Muscle of back (tissue), 11 donors: ENCODE data around the gene KSR2. TPM values are rescaled to one million over a fixed set of nuclear protein-coding genes. Genes with fewer than 3 reads are reported as not detected.
"Not testable (repeated sequence)": the region's sequence is repeated elsewhere in the genome, so short reads cannot be mapped to it uniquely, and the experiment has no call there.

Experiments
- DNase-seq, 3 donors: peaks; one replicate each; pipeline versions ENCODE4 v3.0.0 to v3.0.0-alpha.2; 2013
- polyA plus RNA-seq, 10 donors: library from polyadenylated mRNA; unstranded; fragments of 120-200 nt; gene quantifications; one replicate each; pipeline ENCODE4 v1.2.1, GENCODE V29; 2013; ENCODE audit not compliant: insufficient read length in 10 of 10

KSR2 gene
- polyA plus RNA-seq, 10 donors, result 0.01 to 0.04 (median 0.01) TPM; not detected in 5

- DNase-seq, result no peak
Observed at GRCh38 chr12:117761528-117762100, 207.2 kb downstream of the KSR2 start.

DNA sequence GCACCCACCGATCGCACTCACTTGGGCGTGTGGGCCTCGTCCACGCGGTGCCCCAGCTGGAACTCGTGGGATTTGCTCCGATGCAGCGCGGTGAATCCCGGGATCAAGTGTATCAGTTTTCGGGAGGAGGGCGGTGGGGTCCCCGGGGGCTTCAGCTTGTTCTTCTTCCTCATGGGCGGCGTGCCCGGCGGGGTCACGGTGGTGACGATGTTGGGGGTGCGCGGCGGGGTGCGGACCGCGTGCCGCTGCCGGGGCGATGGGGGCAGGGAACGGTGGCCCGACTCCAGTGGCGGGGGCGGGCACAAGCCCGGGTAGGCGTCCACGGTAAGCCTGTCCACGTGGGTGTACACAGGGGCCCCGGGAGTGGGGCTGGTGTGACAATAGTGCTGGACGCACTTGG lies 207.8 kb downstream of the KSR2 start:
- DNase-seq, result no peak

DNA sequence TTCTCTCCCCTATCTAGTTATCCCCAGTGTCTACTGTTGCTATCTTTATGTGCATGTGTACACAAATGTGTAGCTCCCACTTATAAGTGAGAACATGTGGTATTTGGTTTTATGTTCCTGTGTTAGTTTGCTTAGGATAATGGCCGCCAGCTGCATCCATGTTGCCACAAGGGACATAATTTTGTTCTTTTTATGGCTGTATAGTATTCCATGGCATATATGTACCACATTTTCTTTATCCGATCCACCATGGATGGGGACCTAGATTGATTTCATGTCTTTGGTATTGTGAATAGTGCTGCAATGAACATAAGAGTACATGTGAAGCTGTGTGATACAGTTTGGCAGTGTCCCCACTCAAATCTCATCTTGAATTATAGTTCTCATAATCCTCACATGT lies 218.1 kb downstream of the KSR2 start:
- DNase-seq, result no peak

DNA sequence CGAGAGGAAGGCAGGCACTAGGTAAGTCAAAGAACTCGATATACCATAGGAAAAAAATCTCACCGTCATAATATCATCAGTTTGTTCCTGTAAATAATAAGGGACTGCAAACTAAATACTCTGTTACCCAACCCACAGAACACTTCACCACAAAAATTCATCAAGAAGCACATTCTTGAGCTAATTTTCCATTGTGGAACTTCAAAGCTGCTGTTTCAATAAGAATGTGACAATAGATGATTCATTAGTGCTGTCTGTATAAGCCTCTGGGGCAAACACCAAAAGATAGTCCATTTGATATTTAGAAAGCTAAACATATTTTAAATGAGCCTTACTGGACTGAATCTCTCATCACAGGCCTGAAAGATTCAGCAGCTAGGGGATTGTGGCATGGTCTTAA lies 219.4 kb downstream of the KSR2 start:
- no peak for DNase-seq

DNA sequence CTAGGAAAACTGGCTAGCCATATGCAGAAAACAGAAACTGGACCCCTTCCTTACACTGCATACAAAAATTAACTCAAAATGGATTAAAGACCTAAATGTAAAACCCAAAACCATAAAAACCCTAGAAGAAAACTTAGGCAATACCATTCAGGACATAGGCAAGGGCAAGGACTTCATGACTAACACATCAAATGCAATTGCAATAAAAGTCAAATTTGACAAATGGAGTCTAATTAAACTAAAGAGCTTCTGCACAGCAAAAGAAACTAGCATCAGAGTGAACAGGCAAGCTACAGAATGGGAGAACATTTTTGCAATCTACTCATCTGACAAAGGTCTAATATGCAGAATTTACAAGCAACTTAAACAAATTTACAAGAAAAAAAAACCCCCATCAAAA lies 222.4 kb downstream of the KSR2 start:
- not testable (repeated sequence) for DNase-seq

DNA sequence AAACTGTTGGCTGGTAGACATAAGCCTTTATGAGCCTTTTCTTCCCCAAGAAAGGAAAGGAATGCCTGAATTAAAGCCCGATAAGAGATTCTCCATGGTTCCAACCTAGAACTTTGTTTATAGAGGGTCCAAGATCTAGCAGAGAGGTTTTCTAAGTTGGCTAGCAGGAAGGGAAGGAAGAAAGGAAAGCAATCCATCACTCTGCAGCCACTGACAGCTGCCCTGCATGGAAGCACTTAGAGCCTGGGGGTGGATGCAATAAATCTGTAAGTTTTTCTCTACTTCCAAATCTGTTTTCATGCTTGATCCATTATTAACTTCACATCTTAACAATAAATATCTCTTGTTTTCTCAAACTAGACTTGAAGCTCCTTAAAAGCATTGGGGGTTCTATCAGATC lies 224.4 kb downstream of the KSR2 start:
- DNase-seq, result no peak

DNA sequence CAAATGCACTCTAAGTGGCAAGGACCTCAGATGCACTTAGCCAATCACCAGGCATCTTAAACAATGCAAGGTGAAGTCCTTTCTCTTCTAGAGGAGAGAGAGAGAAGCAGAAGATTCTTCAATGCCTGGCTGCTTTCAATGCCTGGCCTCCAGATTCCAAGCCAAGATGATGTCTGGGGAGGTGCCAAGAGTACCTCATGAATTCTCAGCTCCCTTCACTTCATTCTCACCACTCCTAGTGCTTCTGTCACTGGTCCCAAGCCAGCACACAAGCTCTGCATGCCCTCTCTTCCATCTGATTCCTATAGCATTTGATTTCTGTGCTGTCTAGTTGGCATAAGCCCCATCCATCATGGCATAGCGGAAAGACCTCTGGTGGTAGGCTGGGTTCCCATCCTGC lies 225.0 kb downstream of the KSR2 start:
- DNase-seq, result no peak

DNA sequence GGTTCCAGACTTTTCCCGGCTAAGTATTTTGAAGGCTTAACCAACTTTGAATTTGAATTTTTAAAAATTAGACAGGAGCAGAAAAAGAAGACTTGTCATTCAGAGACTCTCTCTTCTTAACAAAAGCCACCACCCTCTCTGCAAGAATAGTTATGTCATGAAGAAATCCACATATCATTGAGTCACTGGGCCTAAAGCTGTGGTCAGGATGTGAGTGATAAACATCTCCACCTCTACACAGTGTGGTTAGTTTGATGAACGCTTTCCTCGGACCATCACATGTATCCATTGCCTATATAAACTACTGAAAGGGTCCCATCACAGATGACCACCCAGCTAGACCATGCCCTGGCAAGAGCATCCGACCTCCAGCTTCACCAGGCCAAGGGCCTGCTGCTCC lies 226.1 kb downstream of the KSR2 start:
- no peak for DNase-seq

DNA sequence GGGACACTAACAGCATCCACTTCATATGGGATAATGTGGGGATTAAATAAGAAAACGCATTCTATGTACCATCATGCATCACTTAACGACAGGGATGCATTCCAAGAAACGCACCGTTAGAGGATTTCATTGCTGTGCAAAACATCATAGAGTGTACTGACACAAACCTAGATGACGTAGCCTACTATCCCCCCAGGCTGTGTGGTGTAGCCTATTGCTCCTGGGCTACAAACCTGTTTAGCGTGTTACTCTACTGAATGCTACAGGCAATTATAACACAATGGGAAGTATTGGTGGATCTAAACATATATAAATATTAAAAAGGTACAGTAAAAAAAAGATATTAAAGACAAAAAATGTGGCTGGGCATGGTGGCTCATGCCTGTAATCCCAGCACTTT lies 230.6 kb downstream of the KSR2 start:
- no peak for DNase-seq

DNA sequence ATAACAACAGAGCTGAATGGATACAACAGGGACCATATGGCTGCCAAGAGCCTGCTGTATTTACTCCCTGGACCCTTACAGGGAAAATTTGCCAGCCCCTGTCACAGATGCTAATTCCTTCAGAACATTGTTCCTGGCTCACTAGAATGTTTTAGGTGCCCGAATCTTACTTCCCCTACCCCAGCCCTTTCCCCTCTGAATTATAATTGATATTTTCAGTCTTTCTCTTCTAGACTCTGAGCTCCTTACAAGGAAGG lies 235.3 kb downstream of the KSR2 start:
- no peak for DNase-seq

DNA sequence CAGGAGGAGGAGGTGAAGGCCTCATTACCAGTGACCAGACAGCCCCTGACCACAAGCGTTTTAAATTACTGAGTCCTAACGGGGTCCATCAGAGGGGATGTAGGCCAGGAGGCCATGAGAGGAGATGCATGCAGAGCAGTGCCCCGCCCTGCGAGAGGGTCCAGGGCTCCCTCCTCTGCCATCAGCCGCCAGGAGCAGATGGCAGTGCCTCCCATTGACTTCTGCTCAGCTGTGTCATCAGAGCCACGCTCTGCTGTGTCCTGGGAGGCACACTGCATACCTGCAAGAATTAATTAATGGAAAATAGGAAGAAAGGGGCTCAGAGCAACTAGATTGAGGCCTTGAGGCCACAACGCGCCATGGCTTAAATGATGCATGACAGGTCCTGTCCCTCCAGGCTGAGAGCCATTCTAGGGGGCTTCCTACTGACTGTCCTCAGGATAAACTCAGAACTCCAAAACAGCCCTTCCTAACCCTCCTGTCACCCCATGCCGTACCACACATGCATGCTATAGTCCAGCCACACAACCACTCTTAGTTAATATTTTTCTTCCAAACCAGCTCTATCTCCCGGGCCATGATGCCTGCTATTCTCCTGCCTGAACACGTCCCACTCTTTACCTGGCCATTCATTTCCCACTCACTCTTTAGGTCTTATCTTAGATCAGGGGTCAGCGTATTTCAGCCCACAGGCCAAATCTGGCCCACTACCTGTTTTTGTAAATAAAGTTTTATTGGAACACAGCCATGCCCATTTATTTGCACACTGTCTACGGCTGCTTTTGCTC lies 235.8 kb downstream of the KSR2 start:
- DNase-seq, result no peak

GRCh38 chr12:117731131-117731530 lies 237.7 kb downstream of the KSR2 start:
- DNase-seq, result not testable (repeated sequence)

DNA sequence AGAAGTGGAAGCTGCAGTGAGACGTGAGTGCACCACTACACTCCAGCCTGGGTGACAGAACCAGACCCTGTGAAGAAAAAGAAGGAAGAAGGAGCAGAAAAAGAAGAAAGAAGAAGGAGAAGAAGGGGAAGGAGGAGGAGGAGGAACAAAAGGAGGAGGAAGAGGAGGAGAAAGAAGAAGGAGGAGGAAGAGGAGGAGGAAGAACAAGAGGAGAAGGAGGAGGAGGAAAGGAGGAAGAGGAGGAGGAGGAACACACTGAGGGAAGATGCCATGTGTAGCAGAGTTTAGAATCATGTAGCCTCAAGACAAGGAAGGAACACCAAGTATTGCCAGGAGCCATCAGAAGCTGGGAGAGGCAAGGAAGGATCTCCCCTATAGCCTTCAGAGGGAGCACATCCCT lies 241.5 kb downstream of the KSR2 start:
- DNase-seq, result no peak

DNA sequence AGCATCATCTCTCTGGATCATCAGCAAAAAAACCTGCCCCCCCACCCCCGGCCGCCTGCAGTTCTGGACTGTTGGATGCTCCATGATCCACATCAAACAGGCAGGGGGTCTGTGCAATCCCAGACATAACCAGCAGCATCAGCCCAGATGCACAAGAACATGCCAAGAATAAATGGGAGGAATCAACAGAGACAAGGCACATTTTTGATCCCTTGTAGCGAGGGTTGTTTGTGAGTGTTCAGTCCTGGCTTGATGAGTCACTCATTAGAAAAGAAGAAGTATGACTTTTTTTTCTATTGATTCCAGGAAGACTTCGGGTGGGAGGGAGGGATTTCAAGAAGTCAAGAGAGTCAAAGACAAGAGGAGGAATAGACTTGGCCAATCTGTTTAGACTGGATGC lies 244.2 kb downstream of the KSR2 start:
- DNase-seq, result peak in 1 of 3 donors; percentile 13

- DNase-seq, result peak in 1 of 3 donors; percentile 9
Observed at GRCh38 chr12:117718559-117718958, 250.2 kb downstream of the KSR2 start.

DNA sequence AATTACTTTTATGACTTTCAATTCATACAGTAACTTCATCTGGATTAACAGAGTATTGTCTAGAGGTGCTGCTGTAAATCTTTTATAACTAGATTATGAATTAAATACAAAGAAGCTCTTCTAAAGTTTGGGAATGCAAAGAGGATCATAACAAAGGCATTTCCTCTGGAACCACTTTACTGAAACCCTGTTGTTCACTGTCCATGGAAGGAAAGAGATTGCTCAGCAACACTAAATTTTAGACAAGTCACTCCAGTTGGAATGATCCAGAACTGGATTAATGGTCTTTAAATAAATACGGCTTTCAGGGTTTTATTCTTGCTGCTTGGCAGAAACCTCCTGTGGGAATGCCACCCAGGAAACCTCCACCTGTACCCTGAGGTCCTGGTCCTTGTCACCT lies 250.6 kb downstream of the KSR2 start:
- DNase-seq, result peak in 1 of 3 donors; percentile 14

DNA sequence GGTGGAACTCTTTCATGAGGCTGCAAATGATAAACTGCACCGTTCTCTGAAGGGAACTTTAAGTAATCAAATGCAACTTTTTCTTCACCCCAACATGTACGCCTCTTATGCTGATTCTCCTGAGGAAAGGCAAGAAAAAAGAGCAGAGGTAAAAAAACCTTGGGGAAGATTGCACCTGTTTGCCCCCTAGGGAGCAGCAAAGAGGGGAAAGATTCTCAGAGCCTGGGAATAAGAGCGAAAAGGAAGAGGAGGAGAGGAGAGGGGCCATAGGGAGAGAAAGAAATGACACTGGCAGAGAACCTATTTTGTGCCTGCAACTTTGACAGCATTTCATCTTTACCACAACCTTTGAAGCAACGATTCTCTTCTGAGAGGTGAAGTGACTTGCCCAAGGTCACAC lies 254.6 kb downstream of the KSR2 start:
- DNase-seq, result no peak

DNA sequence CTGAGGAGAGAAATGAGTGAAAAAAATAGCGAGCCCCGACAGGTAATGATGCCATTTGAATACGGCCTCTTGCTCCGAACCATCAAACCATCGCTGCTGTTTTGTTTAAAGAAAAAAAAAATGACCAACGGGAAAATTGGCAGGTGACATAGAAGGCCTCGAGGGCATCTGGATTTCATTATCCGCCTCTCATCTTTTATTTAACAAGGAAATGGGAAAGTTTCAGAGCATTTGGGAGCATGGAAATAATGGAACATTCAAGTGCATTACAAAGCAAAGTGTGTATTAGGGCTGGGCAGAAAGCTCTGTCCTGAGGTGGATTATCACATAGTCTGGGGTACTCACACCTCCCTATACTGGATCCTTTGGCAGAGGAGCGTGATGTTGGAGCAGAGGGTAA lies 258.7 kb downstream of the KSR2 start:
- no peak for DNase-seq

DNA sequence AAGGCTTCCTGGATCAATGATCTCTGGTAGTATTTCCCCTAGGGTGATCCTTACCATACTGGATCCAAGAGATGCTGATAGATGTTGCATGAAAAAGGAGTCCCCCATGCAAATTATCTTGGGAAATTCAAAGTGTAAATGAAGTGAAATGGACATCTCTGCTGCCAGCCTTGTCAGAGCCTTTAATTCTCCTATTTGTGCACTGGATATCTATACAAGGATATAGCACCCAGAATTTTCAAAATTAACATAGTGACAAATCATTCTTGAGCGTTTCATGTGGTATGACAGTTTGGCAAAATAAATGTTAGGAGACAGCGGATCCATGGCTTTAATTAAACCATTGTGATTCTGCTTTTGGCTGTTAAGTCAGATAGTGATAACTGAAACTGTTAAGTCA lies 260.9 kb downstream of the KSR2 start:
- DNase-seq, result no peak

DNA sequence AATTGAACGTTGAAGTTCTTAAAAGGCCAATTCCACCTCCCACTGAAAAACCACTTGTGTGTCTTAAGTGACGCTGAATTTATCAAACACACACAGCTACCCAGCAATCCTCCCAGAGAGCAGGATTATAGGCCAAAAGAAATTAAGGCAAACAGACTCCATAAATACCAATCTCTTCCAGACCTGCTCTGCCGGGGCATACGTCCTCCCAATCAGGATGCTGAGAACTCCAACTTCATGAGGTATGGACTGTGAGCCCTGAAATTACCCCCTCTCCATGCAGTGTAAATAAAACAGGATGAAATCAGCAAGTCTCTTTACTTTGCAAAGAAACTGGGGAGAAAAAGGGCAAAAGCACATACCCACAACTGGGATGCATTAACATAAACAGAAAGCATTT lies 265.2 kb downstream of the KSR2 start:
- no peak for DNase-seq

DNA sequence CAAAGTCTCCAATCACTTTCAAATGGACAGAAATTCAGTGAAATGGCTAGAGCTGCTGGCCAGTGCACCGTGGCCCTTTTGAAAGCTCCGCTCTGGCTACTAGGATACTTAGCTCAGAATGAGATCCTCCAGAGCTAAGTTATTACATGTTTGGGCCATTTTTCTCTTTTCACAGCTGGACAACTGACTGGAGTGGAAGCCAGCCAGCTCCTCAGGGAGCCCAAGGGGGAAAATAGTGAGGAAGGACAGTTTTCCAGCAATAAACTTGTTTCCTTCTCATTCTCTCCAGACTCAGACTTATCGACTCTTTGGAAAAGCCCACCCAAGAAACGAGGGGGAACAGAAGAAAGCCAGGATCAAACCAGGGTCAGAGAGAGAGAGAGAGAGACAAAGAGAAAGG lies 266.0 kb downstream of the KSR2 start:
- peak; percentile 33 to 79 (median 60) for DNase-seq

- DNase-seq, result no peak
Observed at GRCh38 chr12:117699575-117699974, 269.2 kb downstream of the KSR2 start.

- no peak for DNase-seq
Observed at GRCh38 chr12:117699118-117699517, 269.7 kb downstream of the KSR2 start.

DNA sequence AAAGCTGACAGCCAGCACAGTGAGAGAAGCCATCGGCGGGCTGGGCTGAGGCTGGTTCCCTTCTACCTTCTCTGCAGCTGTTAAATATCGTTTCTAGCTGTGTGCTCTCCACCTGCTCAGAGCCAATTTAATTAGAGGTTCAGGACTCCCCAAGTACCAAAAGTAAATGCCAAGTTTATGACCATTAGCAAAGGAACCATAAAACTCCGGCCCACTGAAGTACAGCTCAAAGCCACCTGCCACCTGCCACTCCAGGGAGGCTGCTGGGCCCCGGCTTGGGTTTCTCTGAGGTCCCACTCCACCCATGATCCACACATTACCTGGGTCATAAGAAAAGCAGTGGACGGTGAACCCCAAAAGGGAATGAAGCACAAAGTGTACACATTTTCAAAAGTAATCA lies 272.8 kb downstream of the KSR2 start:
- DNase-seq, result no peak
